CD4-positive, alpha-beta T cell treated with Interleukin-17A for 4 hours (primary cell): ENCODE results near the gene MACC1.
"Not testable (repeated sequence)": the region's sequence is repeated elsewhere in the genome, so short reads cannot be mapped to it uniquely, and the experiment has no call there.

Source experiments
- DNase-seq: peaks from one replicate; pipeline ENCODE4 v3.0.0-alpha.2; 2020; ENCODE audit warnings: mixed read lengths

The MACC1 gene

DNA sequence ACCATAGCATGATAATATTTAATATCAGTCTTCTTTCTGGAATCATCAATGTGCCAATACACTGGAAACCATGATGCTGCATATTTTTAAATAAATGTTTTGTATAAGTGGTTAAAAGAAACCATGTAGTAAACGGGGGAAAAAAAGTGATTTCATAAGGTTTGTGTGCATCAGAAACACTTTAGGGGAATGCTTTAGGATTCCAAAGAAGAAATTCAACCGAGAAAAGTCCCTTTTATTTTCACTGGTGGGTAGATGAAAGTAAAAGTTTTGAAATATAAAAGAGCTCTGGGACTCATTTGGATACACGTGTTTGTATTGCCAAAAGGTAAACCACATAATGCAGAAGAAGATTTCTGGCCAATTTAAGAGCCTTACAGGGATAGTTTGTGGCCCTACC is 11.9 kb upstream of the MACC1 start:
- no peak for DNase-seq

DNA sequence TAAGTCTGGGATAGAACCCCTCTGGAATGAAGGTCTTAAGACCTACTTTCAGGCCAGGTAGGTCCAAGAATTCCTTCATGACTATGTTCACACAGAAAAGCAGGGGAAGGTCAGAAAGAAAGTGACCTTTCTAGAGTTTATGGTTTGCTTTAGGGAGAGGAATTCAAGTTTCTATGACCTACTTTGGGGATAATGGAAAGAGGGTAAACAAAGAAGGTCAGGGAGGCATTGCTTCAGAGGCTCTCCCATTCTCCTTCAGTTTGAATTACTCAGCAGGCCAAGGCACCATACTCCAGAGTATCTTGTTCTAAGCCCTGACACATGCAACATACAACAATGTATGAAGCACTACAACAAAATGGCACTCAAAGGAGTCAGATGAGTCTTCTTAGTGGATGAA is 11.5 kb upstream of the MACC1 start:
- DNase-seq: no peak

DNA sequence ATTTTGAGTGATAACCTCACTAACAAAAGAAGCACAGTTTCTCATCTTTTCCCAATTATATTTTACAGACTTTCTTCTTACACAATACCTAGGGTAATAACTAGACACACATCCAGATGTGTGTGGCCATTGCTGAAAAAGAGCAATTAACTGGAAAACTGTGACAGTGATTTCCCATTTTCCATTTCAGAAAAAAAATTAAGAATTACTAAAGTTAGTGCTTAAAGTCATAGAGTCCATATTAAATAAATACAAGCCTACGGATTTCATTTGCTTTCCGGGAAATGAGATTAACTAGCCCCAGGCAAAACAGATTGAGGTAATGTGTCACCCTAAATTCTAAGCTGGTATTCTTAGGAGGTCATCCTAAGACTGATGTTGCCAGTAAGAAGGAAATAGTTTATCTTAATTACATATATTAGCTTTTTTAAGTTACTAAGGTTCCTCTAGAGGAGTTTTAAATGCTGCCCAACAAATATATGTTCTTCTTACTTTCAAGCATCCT is 10.2 kb upstream of the MACC1 start:
- no peak for DNase-seq

DNA sequence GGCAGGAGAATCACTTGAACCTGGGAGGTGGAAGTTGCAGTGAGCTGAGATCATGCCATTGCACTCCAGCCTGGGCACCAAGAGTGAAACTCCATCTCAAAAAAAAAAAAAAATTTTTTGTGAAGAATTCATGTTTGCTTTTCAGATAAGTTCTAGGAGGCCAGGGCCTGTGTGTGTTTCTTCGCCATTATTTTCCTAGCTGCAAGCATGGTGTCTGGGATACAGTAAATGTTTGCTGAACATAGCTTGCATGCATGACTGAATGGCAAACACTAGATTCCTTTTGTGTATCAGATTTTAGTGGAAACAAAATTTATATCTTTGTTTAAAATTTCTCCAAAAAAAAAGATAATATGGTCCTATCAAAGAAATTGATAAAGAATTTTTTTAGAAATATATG is 9.7 kb upstream of the MACC1 start:
- no peak for DNase-seq

DNA sequence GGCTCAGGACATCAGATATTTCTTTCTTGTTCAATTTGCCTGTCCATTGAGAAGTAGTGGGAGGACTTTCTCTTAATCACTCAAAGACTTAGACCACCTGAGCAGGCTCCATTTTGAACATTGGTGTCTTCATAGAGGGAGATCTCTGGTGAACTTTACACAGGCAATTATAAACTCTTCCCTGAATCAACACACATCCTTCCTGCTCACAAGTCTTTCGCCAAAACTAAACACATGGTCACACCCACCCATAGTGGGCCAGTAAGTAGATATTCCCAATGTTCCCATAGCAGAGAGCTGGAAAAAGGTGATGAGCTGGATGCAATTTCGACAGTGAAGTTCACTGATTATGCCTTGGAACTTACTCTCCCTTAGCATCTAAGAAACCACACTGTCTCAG is 8.2 kb upstream of the MACC1 start:
- DNase-seq: no peak

DNA sequence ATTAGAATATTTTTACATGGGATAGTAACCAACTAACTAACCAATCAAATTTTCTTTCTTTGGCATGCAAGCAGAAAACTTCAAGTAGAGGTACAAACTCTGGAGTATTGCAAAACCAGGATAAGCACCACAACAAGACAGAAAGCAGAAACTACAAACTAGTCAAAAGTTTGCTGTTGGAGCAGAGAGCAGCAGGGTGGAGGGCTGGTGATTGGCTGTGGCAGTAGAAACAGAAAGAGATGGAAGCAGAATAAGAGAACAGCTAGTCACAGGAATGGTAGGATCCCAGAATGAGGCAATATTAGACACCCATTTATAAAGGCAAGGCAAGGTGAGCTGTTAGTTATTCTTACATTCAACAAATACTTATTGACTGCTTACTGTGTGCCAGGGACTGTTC is 6.8 kb upstream of the MACC1 start:
- no peak for DNase-seq

DNA sequence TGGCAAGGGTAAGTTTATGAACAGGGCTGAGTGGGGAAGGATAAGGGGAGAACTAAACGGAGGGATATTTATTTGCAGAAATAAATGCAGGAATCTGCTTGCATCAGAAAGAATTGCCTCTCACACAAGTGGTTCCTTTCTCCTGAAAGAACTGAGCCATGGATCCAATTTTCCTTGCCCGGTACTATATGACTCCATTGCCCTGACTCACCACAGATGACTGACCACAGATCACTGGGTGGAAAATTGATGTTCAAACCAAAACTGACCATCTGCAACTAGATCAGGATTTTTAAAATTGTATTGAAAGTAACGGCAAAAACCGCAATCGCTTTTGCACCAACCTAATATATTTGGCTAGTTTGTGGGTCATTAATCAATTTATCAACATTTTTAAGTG is 6.2 kb upstream of the MACC1 start:
- no peak for DNase-seq

DNA sequence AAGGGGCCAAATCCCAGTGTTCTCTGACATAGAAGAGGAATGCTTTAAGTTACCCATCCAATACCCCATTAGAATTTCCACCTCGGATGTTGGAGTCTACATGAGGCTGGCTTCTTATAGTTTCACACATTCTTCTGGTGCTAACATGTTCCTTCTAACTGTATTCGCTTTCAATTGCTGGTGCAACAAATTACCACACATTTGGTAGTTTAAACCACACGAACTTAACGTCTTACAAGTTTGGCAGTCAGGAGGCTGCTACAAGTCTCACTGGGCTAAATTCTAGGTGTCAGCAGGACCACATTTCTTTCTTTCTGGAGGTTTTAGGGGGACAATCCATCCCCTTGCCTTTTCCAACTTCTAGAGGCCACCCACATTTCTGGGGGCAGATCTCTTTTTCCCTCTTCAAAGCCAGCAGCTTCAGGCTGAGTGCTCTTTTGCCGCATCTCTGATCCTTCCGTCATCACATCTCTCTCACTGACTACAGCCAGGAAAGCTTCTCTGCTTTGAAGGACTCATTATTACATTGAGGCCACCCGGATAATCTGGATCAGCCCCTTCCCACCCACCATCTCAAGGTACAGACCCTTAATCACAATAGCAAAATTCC is 5.1 kb upstream of the MACC1 start:
- DNase-seq: no peak

DNA sequence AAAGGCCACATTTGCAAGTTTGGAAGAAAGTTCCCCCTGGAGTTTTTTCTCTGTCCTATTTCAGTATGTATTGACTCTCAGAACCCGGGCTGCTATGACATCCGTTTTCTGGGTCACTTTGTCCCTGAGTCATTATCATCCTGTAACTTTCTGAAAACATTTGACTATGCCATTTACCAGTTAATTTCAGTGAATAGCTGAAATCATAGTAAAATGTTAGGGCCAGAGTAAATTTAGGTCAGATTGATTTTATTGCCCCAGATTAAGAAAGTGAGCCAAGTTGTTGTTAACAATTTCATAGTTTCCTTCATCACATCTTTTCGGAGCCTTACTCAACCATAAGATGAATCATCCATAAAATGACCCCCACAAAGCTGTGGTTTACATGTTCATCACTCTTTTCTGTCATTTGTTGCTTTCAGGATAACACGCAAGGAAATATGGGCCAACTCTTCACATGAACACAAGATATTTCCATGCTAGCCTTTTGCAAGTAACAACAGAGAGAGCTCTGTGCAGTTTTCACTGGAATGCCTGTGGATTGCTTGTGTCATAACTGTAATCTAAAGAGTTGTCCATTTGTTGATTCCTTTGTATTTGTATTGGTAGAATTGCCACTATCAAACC is 3.9 kb upstream of the MACC1 start:
- DNase-seq: no peak

DNA sequence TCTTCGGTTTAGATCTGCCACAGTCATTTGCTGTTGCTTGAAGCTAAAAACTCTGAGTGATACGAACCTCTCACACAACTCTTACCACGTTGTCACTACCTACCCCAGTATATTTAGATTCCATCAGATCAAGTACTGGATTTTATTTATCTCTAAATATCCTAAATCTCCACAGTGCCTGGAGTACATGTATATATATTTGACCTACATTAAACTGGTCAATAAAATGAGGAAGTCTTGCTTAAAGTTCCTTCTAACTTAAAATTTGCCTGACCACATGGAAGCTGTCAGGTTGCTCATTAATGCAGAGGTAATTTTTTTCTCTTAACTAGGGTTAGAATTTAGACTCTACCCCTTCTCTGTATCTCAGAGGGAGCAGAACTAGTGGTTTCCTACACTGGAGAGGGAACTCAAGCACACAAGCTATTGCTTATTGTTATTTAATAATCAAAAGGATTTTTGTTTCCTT is 3.1 kb upstream of the MACC1 start:
- DNase-seq: no peak

DNA sequence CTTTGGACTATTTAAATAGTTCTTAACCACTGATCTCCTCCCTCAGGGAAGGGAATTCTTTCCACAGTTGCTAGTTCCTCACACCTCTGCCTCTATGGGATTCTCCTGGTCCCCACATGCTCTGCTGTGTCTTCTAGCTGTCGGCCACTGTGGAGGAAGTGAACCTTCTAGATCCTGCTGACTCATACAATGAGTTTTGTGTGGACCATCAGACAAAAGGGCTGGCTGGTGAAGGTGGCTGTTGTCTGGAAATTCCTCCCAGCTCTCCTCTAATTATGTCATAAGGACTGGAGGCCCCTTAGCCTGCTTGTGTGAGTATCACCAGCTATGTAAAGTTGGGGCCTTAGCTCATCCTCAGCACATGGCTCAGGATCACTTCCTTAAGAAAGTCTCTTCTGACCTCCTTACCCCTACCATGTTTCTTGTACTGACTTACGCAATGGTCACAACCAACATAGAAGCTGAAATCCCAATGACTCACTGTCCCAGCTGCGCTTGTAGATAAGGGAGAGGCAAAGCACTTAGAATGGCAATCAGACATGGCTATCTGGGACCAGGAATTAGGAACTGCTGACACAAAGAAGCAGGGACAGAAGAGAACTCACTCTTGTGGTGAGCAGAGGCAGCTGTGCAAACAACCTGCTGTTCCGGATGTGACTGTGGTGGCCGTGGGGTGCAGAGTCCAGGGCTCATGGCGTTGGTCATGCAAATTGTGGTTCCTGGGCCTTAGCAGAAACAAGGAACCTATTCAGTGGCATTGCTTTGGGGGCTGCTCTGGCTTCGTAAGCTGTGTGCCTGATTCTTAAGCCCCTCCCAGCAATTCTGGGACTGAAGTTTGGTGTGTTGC is 2.5 kb upstream of the MACC1 start:
- no peak for DNase-seq

DNA sequence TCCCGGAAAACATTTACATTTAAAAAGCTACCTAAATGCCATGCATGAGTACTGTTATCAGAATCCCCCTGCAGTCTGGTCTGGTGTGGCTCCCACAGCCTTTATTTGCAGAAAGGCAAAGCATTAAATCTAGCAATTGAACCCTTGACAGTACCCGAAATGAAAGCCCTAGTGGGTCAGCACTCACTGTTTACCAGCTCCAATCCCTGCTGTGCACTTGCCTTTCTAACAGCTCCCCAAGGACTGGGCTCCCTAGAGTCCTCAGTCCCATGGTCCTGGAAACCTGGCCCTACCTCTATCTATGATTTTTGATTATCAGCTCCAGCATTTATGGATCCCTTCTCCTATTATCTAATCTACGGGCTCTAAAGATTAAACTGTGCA is 1.9 kb upstream of the MACC1 start:
- no peak for DNase-seq

DNA sequence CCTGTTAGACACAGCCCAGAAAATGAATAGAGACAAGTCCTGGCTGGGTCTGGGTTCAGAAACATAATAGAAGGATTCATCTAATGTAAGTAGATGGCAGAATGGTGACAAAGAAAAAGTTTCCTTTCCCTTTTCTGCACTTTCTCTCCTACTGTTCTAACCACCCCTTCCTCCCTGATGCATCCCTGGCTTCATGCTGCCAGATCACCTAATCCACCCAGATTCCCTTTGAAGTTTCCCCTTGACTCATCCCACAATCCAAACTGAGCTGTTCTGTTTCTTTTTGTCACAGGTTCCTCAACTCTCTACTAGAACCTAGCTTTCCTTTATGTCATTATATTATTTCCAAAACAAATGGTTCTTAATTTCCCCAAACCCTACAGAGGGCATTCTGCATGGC is 1.1 kb upstream of the MACC1 start:
- DNase-seq: no peak

DNA sequence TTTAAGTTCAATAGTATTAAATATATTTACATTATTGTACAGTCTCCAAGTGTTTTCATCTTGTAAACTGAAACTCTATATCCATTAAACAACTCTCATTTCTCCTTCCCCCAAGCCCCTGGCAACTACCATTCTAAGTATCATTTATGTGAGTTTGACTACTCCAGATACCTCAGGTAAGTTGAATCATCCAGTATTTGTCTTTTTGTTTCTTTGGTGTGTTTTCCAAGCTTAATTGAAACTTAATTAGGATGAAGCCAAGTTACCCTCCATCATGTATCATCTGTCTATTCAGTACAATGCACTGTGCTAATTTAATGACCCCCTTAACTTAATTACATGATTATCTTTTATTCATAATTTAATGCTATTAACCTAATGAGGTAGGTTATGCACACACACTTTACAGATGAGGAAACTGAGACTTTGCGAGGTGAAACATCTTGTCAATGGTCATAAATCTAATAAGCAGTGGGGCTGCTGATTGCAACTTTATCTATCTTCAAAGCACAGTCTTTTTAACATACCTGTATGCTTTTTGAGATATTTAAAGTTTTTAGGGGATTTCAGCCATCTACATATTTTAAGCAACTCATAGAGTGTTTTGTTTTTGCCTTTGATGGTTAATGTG is 663 bp downstream of the MACC1 start:
- no peak for DNase-seq

DNA sequence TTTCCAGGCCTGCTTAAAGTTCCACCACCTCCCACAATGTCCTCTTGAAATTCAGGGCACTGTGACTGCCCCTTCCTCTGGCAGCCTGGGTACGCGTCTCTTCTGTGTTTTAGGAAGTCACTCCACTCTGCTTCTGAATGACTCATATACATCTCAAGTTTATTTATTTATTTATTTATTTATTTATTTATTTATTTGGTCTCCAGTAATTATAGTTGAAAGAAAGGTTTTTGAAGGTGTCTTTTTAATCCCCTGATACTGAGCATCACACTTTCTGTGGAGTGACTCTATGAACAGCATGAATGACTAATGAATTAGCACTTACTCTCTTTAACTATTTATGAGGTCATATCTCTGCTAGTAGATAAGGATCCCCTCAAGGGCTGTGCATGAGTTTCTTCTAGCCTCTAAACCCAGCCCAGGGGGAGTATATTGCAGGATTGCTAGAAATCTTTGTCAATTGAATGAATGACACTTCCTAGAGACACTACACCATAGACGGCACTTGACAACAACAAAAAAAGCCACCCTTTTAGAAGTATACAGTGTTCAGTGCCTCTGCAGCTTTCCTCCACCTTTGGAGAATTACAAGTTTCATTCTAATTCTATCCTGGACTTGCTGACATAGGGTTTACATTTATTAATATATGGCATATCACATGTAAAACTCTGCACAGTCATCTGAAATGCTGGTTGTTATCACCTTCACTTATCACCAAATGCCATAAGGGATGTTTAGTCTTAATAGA is 2.1 kb downstream of the MACC1 start:
- DNase-seq: no peak

DNA sequence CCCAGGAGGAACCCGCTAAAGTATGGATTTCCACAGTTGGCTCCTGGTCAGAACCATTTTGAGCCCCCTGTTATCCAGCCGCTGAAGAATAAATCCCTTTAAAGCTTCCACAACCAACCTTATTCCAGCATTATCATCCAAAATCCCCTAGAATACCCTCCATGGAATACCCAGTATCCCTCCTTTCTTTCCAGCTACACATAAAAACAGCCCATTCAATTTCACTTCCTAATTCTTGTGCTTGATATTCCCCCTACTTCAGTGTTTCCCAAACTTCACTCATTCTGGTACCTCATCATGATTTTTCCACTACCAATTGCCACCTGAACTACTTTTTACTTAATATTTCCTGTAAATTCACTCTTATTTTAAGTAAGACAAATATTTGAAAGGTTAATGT is 3.1 kb downstream of the MACC1 start:
- DNase-seq: no peak

DNA sequence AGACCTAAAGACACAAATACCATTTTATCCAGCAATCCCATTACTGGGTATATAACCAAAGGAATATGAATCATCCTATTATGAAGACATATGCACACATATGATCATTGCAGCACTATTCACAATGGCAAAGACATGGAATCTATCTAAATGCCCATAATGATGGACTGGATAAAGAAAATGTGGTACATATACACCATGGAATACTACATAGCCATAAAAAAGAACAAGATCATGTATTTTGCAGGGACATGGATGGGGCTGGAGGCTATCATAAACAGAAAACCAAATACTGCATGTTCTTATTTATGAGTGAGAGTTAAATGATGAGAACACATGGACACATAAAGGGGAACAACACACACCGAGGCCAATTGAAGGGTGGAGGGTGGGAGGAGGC is 3.8 kb downstream of the MACC1 start:
- DNase-seq: no peak

DNA sequence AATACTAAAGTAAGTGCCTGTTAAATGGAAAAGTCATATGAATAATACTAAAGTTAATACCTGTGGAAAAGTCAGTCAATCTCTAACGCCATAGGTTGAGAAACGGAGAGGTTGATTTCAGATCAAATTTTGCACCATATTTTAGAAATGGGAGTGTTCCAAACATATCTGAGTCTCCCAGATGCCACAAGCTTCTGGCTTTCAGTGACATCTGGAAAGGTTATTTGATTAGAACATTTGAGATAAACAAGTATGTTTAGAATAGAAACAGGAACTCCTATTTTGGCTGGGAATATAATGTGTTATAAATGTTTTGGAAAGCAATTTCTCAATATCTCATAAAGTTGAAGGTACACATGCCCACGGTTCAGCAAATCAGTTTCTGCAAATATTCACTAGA is 5.8 kb downstream of the MACC1 start:
- no peak for DNase-seq

DNA sequence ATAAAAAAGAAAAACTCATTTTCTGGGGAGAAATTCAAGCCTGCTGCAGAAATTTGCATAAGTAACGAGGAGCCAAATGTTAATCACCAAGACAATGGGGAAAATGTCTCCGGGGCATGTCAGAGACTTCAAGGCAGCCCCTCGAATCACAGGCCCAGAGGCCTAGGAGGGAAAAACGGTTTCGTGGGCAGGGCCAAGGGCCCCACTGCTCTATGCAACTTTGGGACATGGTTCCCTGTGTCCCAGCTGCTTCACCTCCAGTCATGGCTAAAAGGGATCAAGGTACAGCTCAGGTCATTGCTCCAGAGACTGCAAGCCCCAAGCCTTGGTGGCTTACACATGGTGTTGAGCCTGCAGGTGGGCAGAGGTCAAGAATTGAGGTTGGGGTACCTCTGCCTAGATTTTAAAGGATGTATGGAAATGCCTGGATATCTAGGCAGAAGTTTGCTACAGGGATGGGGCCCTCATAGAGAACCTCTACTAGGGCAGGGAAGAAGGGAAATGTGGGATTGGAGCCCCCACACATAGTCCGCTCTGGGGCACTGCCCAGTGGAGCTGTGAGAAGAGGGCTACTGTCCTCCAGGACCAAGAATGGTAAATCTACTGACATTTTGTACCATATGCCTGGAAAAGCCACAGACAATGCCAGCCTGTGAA is 8.4 kb downstream of the MACC1 start:
- DNase-seq: no peak

DNA sequence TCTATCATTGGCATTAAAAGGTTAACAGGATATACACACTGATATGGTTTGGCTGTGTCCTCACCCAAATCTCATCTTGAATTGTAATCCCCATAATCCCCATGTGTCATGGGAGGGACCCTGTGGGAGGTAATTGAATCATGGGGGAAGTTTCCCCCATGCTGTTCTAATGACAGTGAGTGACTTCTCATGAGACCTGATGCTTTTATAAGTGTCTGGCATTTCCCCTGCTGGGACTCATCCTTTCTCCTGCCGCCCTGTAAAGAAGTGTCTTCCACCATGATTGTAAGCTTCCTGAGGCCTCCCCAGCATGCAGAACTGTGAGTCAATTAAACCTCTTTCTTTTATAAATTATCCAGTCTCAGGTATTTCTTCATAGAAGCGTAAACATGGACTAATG is 9.4 kb downstream of the MACC1 start:
- DNase-seq: not testable (repeated sequence)

DNA sequence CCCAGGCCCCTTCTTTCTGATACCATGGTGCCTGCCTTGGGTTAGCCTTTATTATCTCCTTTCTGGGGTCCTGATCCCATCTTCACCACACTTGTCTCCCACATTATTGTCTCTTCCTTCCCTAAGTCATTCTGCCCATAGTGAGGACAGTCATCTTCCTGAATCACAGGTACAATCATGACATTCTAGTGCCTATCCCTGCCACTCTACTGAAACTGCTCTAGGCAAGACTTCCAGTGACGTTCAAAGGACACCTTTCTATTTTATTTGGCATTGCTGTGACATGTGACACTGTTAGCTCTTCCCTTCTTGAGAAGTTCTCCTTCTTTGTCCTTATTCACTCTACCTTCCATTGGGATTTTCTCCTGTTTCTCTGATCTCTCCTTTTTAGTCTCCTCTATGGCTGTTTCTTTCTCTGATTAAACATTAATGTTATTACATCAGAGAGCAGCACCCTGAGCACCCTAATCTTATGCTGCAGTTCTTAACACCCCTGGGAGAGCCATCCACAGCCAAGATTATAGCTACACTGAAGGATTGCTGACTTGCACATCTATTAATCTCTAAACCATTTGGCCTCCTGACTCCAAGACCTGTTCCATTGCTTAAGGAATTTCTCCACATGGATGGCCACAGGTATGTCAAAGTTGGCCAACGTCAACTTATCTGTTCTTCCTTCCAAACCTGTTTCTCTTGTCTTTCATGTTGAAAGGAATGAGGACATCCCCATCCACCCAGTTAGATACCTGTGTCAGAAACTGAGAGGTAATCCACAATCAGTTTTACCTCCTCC is 10.9 kb downstream of the MACC1 start:
- no peak for DNase-seq
